ENCODE results near the gene PDGFC. TPM values are rescaled to one million over a fixed set of nuclear protein-coding genes. Genes with fewer than 3 reads are reported as not detected.
A peak's percentile ranks its signal among the peaks of the same experiment; 100 is the strongest.

Gene PDGFC, protein sequence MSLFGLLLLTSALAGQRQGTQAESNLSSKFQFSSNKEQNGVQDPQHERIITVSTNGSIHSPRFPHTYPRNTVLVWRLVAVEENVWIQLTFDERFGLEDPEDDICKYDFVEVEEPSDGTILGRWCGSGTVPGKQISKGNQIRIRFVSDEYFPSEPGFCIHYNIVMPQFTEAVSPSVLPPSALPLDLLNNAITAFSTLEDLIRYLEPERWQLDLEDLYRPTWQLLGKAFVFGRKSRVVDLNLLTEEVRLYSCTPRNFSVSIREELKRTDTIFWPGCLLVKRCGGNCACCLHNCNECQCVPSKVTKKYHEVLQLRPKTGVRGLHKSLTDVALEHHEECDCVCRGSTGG
- total RNA-seq, result under 1 TPM in 2 of 3 donors, not detected in 1; 0.05 to 0.40 TPM

DNA sequence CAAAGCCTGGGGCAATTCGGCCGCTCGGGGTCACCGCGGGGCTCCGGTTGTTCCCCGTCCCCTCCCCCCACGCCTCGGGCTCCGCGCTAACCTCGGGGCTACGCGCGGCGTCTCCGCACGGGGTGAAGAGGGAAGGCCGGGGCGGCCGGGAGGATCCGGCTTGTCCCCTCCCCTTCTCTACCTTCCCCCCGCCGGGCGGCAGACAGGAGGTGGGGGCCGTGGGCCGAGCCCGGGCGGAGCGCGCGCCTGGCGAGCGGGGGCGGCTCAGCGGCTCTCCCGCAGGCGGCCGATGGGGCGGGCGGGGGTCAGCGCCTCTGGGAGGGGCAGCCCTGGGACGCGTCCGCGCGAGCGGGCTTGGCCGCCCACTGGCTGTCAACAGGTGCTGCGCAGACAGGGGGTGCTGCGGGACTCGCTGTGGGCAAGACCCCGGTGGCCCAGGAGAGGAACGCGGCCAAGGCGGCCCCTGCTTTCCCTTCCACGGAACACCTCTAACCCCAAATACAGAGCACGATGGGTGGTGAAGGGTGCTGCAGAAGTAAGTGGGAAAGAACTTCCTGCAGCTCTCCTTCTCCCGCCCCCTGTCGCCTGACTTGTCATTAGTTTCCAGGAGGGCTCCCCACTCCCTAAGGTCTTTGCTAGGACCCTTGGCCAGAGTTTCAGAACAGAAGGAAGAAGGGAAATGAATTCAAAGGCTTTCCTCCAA lies at the start of gene PDGFC:
Gene PDGFC, minus strand, starts transcription at position 124 of the 703 bp plus-strand sequence. CDS start 896 bp downstream, outside the sequence.
- H3K4me3 Mint-ChIP-seq, result no peak within 1 kb of the TSS
- DNase-seq, result no peak
- H3K9me3 Mint-ChIP-seq, result no peaks in the 10 kb centered on the region
- H3K36me3 Mint-ChIP-seq (ENCODE audit: insufficient read depth), result no peaks in the 10 kb centered on the region
- H3K27me3 Mint-ChIP-seq (ENCODE audit: low read depth), result peaks cover 46% of the 10 kb centered on the region
- ATAC-seq, result peak in 1 of 2 donors; percentile 54
- peaks cover 5% of the 10 kb centered on the region for H3K4me1 Mint-ChIP-seq (ENCODE audit: low read depth)

DNA sequence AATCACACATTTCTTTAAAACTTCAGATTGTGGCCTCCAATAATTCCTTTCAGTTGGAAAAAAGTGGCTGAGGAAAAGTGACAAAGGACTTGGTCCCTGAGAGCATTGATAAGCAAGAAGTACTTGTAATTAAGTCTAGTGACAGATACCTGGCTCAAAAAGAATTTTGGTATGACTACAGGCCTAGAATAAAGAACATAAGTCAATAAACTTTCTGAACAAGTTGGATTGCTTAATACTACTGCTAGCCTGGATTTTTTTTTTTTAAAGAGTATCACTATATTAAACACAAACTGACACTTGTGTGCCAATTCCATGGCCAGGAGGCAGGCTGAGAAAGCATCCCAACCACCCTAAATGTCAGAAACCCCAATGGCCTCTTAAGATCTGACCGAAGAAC lies 49.3 kb upstream of the PDGFC start:
- peaks cover 4% of the 10 kb centered on the region for H3K9me3 Mint-ChIP-seq
- no peaks in the 10 kb centered on the region for H3K36me3 Mint-ChIP-seq (ENCODE audit: insufficient read depth)
- ATAC-seq, result no peak
- no peak for DNase-seq
- no peaks in the 10 kb centered on the region for H3K27me3 Mint-ChIP-seq (ENCODE audit: low read depth)
- H3K4me3 Mint-ChIP-seq, result no peak overlapping the region
- no peaks in the 10 kb centered on the region for H3K4me1 Mint-ChIP-seq (ENCODE audit: low read depth)

DNA sequence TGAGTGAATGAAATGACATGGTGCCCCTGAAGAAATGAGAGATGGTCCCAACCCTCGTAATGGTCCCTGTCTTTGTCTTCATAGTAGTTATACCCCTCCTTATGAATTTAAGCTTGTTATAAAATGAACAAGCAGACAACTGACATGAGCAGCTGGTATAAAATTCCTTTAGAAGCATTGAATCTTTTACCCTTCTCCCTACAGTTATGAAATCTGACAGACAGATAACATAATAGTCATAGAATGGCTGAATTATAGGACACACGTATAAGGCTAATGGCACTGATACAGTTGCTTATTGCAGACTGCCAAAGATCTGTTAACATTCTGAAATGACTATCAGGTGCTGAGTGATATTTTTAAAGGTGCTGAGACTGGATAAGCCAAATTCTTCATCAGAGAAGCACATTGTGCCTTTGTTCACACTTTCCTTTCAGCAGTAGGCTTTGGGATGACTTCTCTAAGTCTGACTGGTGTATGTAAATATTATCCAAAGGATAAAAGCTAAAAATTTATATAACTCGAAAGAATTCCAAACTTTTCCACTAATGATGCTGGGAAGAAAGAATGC lies 47.4 kb upstream of the PDGFC start:
- ATAC-seq (no peak), DNase-seq (no peak)
- no peaks in the 10 kb centered on the region for H3K36me3 Mint-ChIP-seq (ENCODE audit: insufficient read depth)
- H3K4me1 Mint-ChIP-seq (ENCODE audit: low read depth), result no peaks in the 10 kb centered on the region
- H3K4me3 Mint-ChIP-seq, result no peak overlapping the region
- no peaks in the 10 kb centered on the region for H3K27me3 Mint-ChIP-seq (ENCODE audit: low read depth)
- peaks cover 4% of the 10 kb centered on the region for H3K9me3 Mint-ChIP-seq

DNA sequence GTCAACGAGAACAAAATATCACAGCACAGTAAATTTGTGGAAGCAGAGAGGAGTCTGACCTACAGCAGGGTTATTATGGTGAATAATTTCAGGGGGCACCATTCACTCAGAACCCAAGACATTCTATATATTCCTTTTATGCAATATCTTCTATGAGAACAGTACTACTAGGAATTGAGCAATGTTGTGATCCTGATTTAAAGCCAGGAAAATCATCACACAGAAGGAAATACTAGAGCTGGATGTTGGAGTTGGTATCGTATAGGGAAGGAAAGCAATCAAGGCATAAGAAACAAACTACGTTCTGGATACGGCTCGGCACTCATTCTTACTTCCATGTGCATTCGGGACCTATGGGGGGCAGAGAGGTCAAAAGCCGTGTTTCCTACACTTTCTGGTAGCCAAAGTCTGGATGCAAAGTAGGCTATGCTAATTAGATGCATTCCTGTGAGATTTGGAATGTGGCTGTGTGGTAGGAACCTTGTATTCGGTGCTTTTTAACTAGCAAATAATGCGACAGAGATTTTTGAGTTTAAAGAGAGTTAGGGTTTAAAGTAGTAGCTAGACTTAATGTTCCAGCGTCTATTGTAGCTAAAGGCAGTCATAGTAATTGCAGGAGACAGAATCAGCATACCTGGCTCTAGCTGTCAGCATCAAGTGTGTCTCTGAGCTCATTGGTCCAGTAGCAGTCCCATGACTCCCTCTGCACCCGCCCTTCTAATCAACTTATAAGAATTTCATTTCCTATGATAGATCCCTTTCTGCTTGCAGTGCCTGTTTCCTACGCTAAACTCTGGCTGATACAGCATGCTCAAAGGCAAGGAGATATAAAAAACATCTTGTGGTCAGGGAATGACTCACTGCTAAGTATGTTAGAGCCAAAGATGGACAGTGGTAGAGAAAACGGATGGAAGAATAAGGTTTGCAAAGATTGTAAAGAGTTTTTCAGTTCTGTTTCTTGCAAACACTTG lies 43.3 kb upstream of the PDGFC start:
- H3K36me3 Mint-ChIP-seq (ENCODE audit: insufficient read depth), result no peaks in the 10 kb centered on the region
- DNase-seq (no peak), ATAC-seq (no peak)
- peaks cover 3% of the 10 kb centered on the region for H3K9me3 Mint-ChIP-seq
- H3K4me3 Mint-ChIP-seq, result no peak overlapping the region
- H3K27me3 Mint-ChIP-seq (ENCODE audit: low read depth), result no peaks in the 10 kb centered on the region
- H3K4me1 Mint-ChIP-seq (ENCODE audit: low read depth), result no peaks in the 10 kb centered on the region

DNA sequence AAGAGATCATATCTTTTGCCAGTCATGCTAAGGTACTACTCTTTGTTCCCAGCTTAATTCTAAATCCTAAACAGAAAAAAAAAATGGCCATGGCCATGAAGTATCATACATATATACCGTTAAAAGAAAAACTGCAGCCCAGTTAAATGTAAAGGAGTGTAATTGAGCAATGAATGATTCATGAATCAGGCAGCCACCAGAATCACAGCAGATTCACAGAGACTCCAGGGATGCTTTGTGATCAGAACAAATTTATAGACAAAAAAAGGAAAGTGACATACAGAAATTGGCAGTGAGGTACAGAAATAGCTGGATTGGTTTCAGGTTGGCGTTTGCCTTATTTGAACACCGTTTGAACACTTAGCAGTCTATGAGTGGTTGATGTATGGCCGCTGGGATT lies 42.1 kb upstream of the PDGFC start:
- DNase-seq, result no peak
- Mint-ChIP-seq H3K4me3 (no peak overlapping the region), H3K9me3 (peaks cover 3% of the 10 kb centered on the region), H3K27me3 (ENCODE audit: low read depth) (no peaks in the 10 kb centered on the region), H3K4me1 (ENCODE audit: low read depth) (no peaks in the 10 kb centered on the region), H3K36me3 (ENCODE audit: insufficient read depth) (no peaks in the 10 kb centered on the region)
- ATAC-seq, result no peak

DNA sequence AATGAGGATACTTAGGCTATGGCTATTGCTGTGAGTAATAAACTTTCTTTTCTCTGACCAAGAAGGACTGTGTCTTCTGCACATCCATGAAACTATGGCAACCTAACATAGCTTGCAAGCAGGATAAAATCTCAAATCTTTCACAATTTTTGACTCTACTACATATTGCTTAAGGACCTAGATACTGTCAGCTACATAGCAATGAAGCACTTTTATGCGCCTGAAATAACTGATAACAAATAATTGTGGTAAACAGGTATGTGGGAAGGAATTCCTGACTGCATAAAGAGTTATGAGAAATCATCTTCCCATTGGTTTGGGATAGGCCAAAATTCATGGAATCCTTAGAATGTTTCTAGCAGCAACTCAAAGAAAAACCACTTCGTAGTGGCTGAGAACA lies 41.2 kb upstream of the PDGFC start:
- Mint-ChIP-seq H3K4me1 (ENCODE audit: low read depth) (no peaks in the 10 kb centered on the region), H3K36me3 (ENCODE audit: insufficient read depth) (no peaks in the 10 kb centered on the region), H3K4me3 (no peak overlapping the region), H3K27me3 (ENCODE audit: low read depth) (no peaks in the 10 kb centered on the region), H3K9me3 (peaks cover 3% of the 10 kb centered on the region)
- DNase-seq, result no peak
- ATAC-seq, result no peak

DNA sequence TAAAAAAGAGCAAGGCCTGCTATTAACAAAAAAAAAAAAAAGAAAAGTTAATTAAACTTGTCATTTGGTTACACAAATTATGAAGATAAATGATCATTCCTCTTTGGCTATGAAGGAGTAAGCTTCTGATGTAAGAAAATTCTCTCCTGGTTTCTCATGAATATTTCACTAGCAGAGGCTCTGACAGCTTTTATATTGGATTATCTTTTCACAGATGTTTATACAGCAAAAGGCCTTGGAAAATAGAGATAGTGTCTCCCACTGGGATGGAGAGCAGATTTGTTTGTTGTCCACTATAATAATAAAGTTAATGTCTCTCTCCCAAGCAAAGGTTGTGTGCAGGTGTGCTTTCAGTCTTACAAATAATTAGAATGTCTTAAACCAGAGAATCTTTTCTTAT lies 40.7 kb upstream of the PDGFC start:
- Mint-ChIP-seq H3K4me1 (ENCODE audit: low read depth) (no peaks in the 10 kb centered on the region), H3K36me3 (ENCODE audit: insufficient read depth) (no peaks in the 10 kb centered on the region), H3K27me3 (ENCODE audit: low read depth) (no peaks in the 10 kb centered on the region), H3K4me3 (no peak overlapping the region), H3K9me3 (peaks cover 3% of the 10 kb centered on the region)
- ATAC-seq (no peak), DNase-seq (no peak)

DNA sequence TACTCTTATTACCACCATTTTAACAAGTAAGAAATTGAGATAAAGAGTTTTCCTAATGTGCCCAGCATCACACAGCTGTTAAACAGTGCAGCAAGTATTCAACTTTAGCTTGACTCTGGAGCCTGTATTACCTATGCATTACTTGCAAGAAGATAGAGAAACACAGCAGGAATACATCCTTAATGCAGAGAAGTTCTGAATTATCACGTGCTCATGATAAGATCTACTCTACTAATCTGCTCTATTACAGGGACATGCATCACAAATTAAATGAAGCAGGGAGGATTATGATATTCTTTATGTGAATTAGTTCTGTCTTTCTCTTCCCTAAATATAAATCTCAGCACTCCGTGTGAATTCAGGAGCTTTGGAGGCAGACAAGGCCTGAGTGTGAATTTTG lies 39.0 kb upstream of the PDGFC start:
- no peaks in the 10 kb centered on the region for H3K27me3 Mint-ChIP-seq (ENCODE audit: low read depth)
- no peaks in the 10 kb centered on the region for H3K36me3 Mint-ChIP-seq (ENCODE audit: insufficient read depth)
- no peak overlapping the region for H3K4me3 Mint-ChIP-seq
- no peaks in the 10 kb centered on the region for H3K4me1 Mint-ChIP-seq (ENCODE audit: low read depth)
- peaks cover 3% of the 10 kb centered on the region for H3K9me3 Mint-ChIP-seq
- DNase-seq (no peak), ATAC-seq (no peak)

DNA sequence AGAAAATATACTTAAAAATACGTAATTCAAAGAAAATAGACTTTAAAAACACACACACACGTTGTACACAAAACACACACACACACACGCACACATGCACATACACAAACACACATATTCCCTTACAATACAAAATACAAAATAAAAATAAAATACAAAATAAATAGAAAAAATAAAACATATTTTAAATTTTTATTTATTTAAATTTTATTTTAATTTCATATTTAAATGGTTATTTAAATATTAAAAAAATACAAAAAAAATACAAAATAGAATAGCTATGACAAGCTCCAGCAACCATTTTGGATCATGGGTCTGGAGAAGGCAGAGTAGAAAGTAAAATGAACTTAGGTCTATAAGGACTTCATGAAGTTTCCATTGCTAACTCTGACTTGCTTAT lies 34.2 kb upstream of the PDGFC start:
- Mint-ChIP-seq H3K4me1 (ENCODE audit: low read depth) (no peaks in the 10 kb centered on the region), H3K9me3 (no peaks in the 10 kb centered on the region), H3K27me3 (ENCODE audit: low read depth) (no peaks in the 10 kb centered on the region), H3K4me3 (no peak overlapping the region), H3K36me3 (ENCODE audit: insufficient read depth) (no peaks in the 10 kb centered on the region)
- DNase-seq (no peak), ATAC-seq (no peak)

DNA sequence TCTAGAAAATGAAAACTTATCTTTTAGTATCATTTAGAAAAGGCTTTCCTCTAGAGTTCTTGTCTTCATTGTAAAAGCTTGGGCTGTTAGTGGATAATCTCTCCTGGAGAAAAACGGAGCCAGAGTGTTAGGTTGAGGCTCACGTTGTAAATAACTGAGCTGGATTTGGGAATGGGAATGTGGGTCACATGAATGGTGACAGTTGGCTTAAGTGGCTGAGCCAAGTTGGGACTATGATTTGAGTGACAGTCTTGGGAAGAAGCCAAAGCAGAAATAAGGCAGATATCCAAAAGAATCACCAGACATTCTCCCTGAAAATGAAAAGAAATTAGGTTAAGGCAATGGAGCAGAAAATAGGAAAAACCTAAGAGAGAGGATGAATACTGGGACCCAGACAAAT lies 33.6 kb upstream of the PDGFC start:
- Mint-ChIP-seq H3K4me3 (no peak overlapping the region), H3K9me3 (no peaks in the 10 kb centered on the region), H3K27me3 (ENCODE audit: low read depth) (no peaks in the 10 kb centered on the region), H3K36me3 (ENCODE audit: insufficient read depth) (no peaks in the 10 kb centered on the region), H3K4me1 (ENCODE audit: low read depth) (no peaks in the 10 kb centered on the region)
- DNase-seq (no peak), ATAC-seq (no peak)

DNA sequence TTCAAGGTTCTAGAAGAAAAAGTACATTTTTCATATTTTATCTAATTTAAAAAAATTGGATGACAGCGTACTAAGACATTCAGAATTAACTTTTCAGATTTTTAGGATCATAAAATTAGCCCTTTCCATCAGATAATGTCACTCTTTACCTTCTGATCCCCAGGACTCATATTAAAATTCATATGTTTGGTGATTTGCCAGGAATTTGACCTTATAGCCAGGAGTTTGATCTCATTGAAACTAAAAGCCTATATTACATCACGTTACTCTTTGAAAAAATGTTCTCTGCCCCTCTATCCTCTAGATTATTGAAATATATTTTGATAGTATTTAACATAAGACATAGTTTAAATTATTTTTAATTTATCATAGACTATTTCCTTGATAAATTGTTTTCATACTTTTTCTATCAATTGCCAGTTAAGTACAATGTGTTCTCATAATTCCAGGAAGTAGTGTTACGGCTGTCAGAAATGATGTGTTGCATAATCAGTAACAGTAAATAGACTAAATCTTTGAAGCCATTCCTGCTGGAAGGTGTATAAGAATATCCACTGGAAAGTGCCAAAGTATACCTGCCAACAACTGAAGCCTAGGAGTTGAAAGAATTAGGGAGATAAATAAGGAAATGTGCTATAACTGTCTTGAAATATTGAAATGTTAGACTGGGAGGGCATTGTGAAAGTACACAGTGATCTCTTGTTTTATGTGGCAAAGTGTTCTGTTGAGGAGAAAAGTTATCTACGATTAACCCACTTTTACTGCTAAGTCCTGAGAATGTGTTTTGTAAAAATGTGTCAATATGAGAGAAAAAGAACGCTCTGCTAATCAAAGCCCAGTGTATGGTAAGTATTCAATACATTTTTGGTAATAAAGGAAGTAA lies 32.9 kb upstream of the PDGFC start:
- ATAC-seq, result no peak

DNA sequence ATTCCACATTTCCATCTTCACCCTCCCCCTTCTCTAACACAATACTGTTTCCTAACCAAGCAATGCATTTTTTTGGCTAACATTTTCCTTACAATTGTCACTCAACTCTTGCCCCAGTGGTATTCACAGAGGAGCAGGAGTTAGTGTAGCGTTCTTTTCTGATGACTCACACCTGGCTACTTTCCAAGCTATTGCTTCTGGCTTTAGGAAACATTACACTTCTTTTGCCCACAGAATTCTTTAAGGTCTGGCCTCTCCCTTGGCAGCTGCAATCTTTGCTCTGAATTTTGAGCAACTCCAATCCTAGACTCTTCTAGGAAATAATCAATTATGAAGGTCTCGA lies 27.5 kb upstream of the PDGFC start:
- Mint-ChIP-seq H3K27me3 (ENCODE audit: low read depth) (no peaks in the 10 kb centered on the region), H3K4me3 (no peak overlapping the region), H3K9me3 (peaks cover 11% of the 10 kb centered on the region), H3K36me3 (ENCODE audit: insufficient read depth) (no peaks in the 10 kb centered on the region), H3K4me1 (ENCODE audit: low read depth) (no peaks in the 10 kb centered on the region)
- DNase-seq (no peak), ATAC-seq (no peak)

More for the DNA sequence above, 32.9 kb upstream of the PDGFC start:
- Mint-ChIP-seq H3K27me3 (ENCODE audit: low read depth) (no peaks in the 10 kb centered on the region), H3K36me3 (ENCODE audit: insufficient read depth) (no peaks in the 10 kb centered on the region), H3K9me3 (no peaks in the 10 kb centered on the region), H3K4me1 (ENCODE audit: low read depth) (no peaks in the 10 kb centered on the region), H3K4me3 (no peak overlapping the region)
- DNase-seq, result no peak

DNA sequence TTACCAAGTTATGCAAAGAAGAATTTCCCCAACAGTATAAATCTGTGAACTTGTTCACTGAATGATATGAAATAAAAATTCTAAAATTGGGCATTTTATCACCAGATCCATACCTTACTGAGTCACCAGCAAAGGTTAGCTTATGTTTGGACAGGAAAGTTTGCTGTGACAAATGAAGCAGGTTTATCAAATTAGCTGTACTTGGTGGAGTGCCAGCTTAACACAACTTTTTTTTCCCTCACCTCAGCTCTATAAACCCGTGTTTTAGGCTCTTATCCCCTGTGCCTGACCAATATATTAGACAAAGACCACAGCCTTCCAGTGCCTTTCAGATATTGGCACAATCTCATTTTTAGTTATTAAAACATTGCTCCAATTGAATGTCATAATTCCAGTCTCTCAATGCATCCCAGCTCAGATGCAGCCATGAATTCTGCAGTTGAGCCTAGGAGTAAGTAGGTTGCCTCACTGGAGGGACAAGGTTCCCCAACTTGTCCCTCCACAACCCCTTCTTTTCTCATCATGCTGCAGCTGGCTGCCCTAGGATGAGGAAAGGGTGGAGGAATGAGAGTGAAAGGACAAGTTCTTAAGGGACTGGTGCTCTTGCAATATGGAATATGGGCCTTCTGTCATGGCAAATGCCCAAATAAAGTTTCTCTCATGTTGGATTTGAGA lies 27.0 kb upstream of the PDGFC start:
- no peaks in the 10 kb centered on the region for H3K36me3 Mint-ChIP-seq (ENCODE audit: insufficient read depth)
- ATAC-seq (no peak), DNase-seq (no peak)
- no peaks in the 10 kb centered on the region for H3K27me3 Mint-ChIP-seq (ENCODE audit: low read depth)
- H3K9me3 Mint-ChIP-seq, result peaks cover 11% of the 10 kb centered on the region
- no peaks in the 10 kb centered on the region for H3K4me1 Mint-ChIP-seq (ENCODE audit: low read depth)
- H3K4me3 Mint-ChIP-seq, result no peak overlapping the region
